A549 (cell line): Measurements from ENCODE around the gene SLC35F3. TPM values are rescaled to one million over a fixed set of nuclear protein-coding genes. Genes with fewer than 3 reads are reported as not detected.

Experiments used
- ATAC-seq, 2 experiments: fragments of 200-7000 bp in 1 of 2; fragments of >200 bp in 1 of 2; cut with Nextera tagmentation in 1 of 2; cut with Tn5 transposase in 1 of 2; 3 replicates each; pipeline versions ENCODE4 v1.8.0 to v1.9.1; 2018 to 2020; ENCODE audit warnings: mild to moderate bottlenecking in 1 of 2, moderate library complexity in 1 of 2
- CTCF ChIA-PET: fragments of 300-600 bp; sonication (Branson Sonifier 250); formaldehyde crosslinking; extraction: SDS; loops from one replicate; lab custom pipeline; 2021; ENCODE audit warnings: antibody characterized with exemption, inconsistent platforms; lab: Yijun Ruan, JAX
- POLR2A ChIA-PET: fragments of 350-600 bp; formaldehyde crosslinking; extraction: SDS; loops from one replicate; lab custom pipeline; 2021; ENCODE audit warnings: antibody characterized with exemption, inconsistent platforms; lab: Yijun Ruan, JAX
- DNase-seq, 2 experiments: peaks; one replicate each; pipeline versions ENCODE4 v3.0.0 to v3.0.0-alpha.2; 2011 to 2016; ENCODE audit warnings: low read depth in 1 of 2, low spot score in 1 of 2
- FAIRE-seq: peaks from 2 replicates; lab custom pipeline; 2011; peaks lifted over from hg19 to GRCh38; lab: Jason Lieb, UNC
- H3K27ac ChIP-seq, 2 experiments: fragments of >200 bp; sonication (Bioruptor Twin); formaldehyde crosslinking; 3 replicates each; pipeline ENCODE4 v1.5.1; 2016 to 2017
- H3K4me1 ChIP-seq: fragments of >200 bp; sonication (Bioruptor Twin); formaldehyde crosslinking; 3 replicates; pipeline ENCODE4 v1.6.1; 2016
- H3K4me2 ChIP-seq: fragments of >200 bp; sonication (Bioruptor Twin); formaldehyde crosslinking; 3 replicates; pipeline ENCODE4 v1.6.1; 2016
- H3K4me3 ChIP-seq: fragments of >200 bp; sonication (Bioruptor Twin); formaldehyde crosslinking; 3 replicates; pipeline ENCODE4 v1.5.1; 2016
- H3K9me3 ChIP-seq: fragments of >200 bp; sonication (Bioruptor Twin); formaldehyde crosslinking; 3 replicates; pipeline ENCODE4 v1.6.1; 2016
- CBX2 ChIP-seq: fragments of 200-600 bp; sonication (generic); IDR thresholded peaks from 2 replicates; pipeline ENCODE4 v1.6.1; 2016; ENCODE audit warnings: low read depth, mild to moderate bottlenecking, borderline replicate concordance
- CHD4 ChIP-seq: fragments of 200-600 bp; sonication (generic); IDR thresholded peaks from 2 replicates; pipeline ENCODE4 v1.6.1; 2016; ENCODE audit warnings: antibody characterized with exemption, mild to moderate bottlenecking, borderline replicate concordance
- HDAC2 ChIP-seq: fragments of 200-600 bp; sonication (generic); IDR thresholded peaks from 2 replicates; pipeline ENCODE4 v1.6.1; 2016
- HEYL ChIP-seq: fragments of 250-450 bp; sonication (Bioruptor Pico); IDR thresholded peaks from 2 replicates; pipeline ENCODE4 v1.8.0; 2021; ENCODE audit warnings: mild to moderate bottlenecking, moderate library complexity
- HOXB13 ChIP-seq: fragments of 250-450 bp; sonication (Bioruptor Pico); IDR thresholded peaks from 2 replicates; pipeline ENCODE4 v1.5.0; 2020; ENCODE audit warnings: low read depth, mild to moderate bottlenecking, moderate library complexity
- HOXB5 ChIP-seq: fragments of 250-450 bp; sonication (Bioruptor Pico); IDR thresholded peaks from 2 replicates; pipeline ENCODE4 v1.5.0; 2020; ENCODE audit warnings: mild to moderate bottlenecking, moderate library complexity
- KDM5A ChIP-seq: fragments of 200-600 bp; sonication (generic); IDR thresholded peaks from 2 replicates; pipeline ENCODE4 v1.6.1; 2016; ENCODE audit warnings: antibody characterized with exemption, mild to moderate bottlenecking
- MAFK ChIP-seq: fragments of 450-650 bp; IDR thresholded peaks from 2 replicates; pipeline ENCODE4 v1.6.1; 2014; ENCODE audit not compliant: partially characterized antibody
- NR3C1 ChIP-seq: fragments of >200 bp; sonication (Bioruptor Twin); formaldehyde crosslinking; IDR thresholded peaks from 3 replicates; pipeline ENCODE4 v1.6.1; 2017
- PHF8 ChIP-seq: fragments of 200-600 bp; sonication (generic); IDR thresholded peaks from 2 replicates; pipeline ENCODE4 v1.6.1; 2016; ENCODE audit warnings: low read depth, mild to moderate bottlenecking, antibody characterized with exemption, moderate library complexity, borderline replicate concordance
- POLR2A ChIP-seq: IDR thresholded peaks from 2 replicates; pipeline ENCODE4 v1.6.1; 2012; ENCODE audit warnings: mild to moderate bottlenecking, low read length
- POLR2AphosphoS2 ChIP-seq: conservative IDR thresholded peaks from 2 replicates; pipeline ENCODE4 v1.6.1; 2012; ENCODE audit warnings: low read length, improper control_type of control experiment, inconsistent platforms
- RCOR1 ChIP-seq: fragments of 150-350 bp; IDR thresholded peaks from 2 replicates; pipeline ENCODE4 v1.6.1; 2014; ENCODE audit warnings: antibody characterized with exemption, low read length, low read depth
- RNF2 ChIP-seq: fragments of 200-600 bp; sonication (generic); IDR thresholded peaks from 2 replicates; pipeline ENCODE4 v1.6.1; 2016; ENCODE audit warnings: low read depth, mild to moderate bottlenecking, antibody characterized with exemption, moderate library complexity, borderline replicate concordance
- SMC3 ChIP-seq: fragments of >200 bp; sonication (Bioruptor Twin); formaldehyde crosslinking; IDR thresholded peaks from 3 replicates; pipeline ENCODE4 v1.6.1; 2018; ENCODE audit warnings: inconsistent platforms
- TFCP2L1 ChIP-seq: fragments of 250-450 bp; sonication (Bioruptor Pico); IDR thresholded peaks from 2 replicates; pipeline ENCODE4 v1.5.0; 2021; ENCODE audit warnings: mild to moderate bottlenecking
- ZNF302 ChIP-seq: fragments of 250-450 bp; sonication (Bioruptor Pico); IDR thresholded peaks from 2 replicates; pipeline ENCODE4 v1.9.0; 2021; ENCODE audit warnings: inconsistent platforms, mild to moderate bottlenecking, moderate library complexity
- ZSCAN20 ChIP-seq: fragments of 250-450 bp; sonication (Bioruptor Pico); IDR thresholded peaks from 2 replicates; pipeline ENCODE4 v1.8.0; 2022; ENCODE audit warnings: mild to moderate bottlenecking, moderate library complexity
- WGBS: methylation state at CpG from one replicate; pipeline ENCODE4 v1.1.6; 2017; ENCODE audit errors: missing lambda C conversion rate; 5-methylcytosine and 5-hydroxymethylcytosine counted together
- polyA plus RNA-seq, 4 experiments: library from polyadenylated mRNA; depleted of rRNA in 3 of 4; stranded (reverse); fragments of >200 nt; fragmentation: RNase III in 1 of 4; extraction: RNeasy Plus Mini Kit Qiagen cat#74134 plus additional on column Dnase treatment in 1 of 4; gene quantifications; 2 replicates in 3 of 4; 3 replicates in 1 of 4; pipeline ENCODE4 v1.2.3, GENCODE V29; 2011 to 2017
- TF ChIP-seq, protein P1 (sequence below): fragments of 250-450 bp; sonication (Bioruptor Pico); IDR thresholded peaks from 2 replicates; pipeline ENCODE4 v1.5.0; 2021; ENCODE audit warnings: mild to moderate bottlenecking, moderate library complexity, borderline replicate concordance
- TF ChIP-seq, protein P2 (sequence below): fragments of >200 bp; sonication (Bioruptor Twin); formaldehyde crosslinking; IDR thresholded peaks from 3 replicates; pipeline ENCODE4 v1.5.1; 2016
- TF ChIP-seq, protein P3 (sequence below): fragments of 250-450 bp; sonication (Bioruptor Pico); IDR thresholded peaks from 2 replicates; pipeline ENCODE4 v1.5.0; 2020; ENCODE audit warnings: low read depth, mild to moderate bottlenecking, moderate library complexity

Gene SLC35F3
- polyA plus RNA-seq, 2 of the 4 experiments (the other 2 are of a cell fraction), result 5.5 to 7.8 TPM

DNA sequence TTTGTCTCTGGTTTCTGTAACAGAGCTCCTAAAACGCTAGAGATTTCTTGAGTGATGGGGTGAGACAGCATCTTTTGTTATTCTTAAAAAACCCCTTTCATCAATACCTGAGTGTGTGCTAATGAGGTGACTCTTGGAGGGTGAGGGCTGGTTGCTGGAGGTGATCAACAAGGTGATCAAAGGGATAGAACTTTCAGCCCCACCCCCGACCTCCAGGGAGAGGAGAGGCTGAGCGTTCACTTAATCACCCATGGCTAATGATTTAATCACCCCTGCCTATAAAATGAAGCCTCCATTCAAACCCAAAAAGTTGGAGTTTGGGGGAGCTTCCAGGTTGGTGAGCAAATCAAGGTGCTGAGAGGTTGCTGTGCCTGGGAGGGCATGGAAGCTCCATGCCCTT, 175.4 kb downstream of the SLC35F3 start:
- H3K4me2 ChIP-seq, result no peak overlapping the region
- TF ChIP-seq ZNF302 (CRISPR knock-in tag), result no peak
- TF ChIP-seq, all 56 proteins: peak for 0
- FAIRE-seq (no peak), DNase-seq (no peak), ATAC-seq (no peak)
- no peak overlapping the region for H3K4me3 ChIP-seq
- no peaks in the 10 kb centered on the region for H3K4me1 ChIP-seq
- WGBS, result 45% methylated on average over 3 of the region's 3 CpGs
- no peak overlapping the region for H3K27ac ChIP-seq
- no peaks in the 10 kb centered on the region for H3K9me3 ChIP-seq
- POLR2A ChIA-PET, result no interaction called here
- CTCF ChIA-PET, result interaction anchor here (0.8 to 1.6 kb wide), 3 partner anchors 13 to 20 kb away, joined by 3 to 8 read pairs (median 3); no protein-coding TSS in a partner anchor

DNA sequence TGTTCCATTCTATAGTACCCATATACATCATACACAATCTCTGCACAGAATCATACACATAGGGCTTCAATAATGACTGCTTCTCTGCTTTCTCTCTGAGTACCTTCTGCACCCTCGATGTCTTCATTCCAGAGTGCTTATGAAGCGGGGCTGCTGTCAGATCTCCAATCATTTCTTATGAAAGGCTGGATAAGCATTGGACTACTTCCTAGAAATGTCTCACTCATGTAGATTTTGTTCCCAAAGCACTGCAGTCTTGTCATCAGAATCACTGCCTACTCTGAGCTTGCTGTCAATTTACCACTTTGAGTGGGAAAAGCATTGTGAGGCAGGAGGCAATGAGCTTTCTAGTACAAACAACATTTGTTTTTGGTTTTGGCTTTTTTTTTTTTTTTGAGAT, 179.0 kb downstream of the SLC35F3 start:
- no peaks in the 10 kb centered on the region for H3K4me1 ChIP-seq
- ChIA-PET CTCF (no interaction called here), POLR2A (no interaction called here)
- 88% methylated on average over 2 of the region's 2 CpGs for WGBS
- no peak overlapping the region for H3K27ac ChIP-seq
- ATAC-seq (no peak), FAIRE-seq (no peak), DNase-seq (no peak)
- no peaks in the 10 kb centered on the region for H3K9me3 ChIP-seq
- TF ChIP-seq MAFK (no peak), HDAC2 (no peak), CBX2 (no peak), ZSCAN20 (CRISPR knock-in tag) (no peak), HOXB5 (no peak), POLR2AphosphoS2 (no peak)
- TF ChIP-seq, protein P1, sequence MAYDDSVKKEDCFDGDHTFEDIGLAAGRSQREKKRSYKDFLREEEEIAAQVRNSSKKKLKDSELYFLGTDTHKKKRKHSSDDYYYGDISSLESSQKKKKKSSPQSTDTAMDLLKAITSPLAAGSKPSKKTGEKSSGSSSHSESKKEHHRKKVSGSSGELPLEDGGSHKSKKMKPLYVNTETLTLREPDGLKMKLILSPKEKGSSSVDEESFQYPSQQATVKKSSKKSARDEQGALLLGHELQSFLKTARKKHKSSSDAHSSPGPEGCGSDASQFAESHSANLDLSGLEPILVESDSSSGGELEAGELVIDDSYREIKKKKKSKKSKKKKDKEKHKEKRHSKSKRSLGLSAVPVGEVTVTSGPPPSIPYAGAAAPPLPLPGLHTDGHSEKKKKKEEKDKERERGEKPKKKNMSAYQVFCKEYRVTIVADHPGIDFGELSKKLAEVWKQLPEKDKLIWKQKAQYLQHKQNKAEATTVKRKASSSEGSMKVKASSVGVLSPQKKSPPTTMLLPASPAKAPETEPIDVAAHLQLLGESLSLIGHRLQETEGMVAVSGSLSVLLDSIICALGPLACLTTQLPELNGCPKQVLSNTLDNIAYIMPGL (CRISPR knock-in tag), result no peak
- H3K4me3 ChIP-seq, result no peak overlapping the region
- no peak overlapping the region for H3K4me2 ChIP-seq

DNA sequence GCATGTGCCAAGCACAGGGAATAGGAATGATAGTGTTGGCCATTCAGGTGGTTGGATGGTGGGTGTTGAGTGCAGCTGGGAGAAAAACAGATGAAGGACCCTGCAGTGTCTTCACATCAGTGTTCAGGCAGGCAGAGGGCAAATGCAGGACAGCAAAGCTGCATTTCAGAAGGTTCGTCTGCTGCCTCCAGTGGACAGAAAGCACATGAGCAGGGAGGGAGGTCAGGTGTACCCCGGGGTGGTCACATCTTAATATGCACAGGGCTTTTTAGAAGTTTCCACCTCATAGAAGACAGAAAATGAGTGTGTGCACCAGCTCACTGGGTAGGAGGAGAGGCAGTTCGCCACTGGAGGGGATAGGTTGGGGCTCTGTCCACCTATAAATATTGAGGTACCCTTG, 184.9 kb downstream of the SLC35F3 start:
- Histone ChIP-seq H3K4me2 (no peak overlapping the region), H3K4me1 (0 out of 3 replicates have a peak, but pooled peaks cover 3% of the 10 kb centered on the region), H3K4me3 (no peak overlapping the region), H3K9me3 (peaks cover 3% of the 10 kb centered on the region; the same call in 1 of the 3 replicates), H3K27ac (no peak overlapping the region)
- ChIA-PET POLR2A (no interaction called here), CTCF (interaction anchor here (1.0 kb wide), 2 partner anchors 23 to 162 kb away, joined by 3 to 4 read pairs; no protein-coding TSS in a partner anchor)
- ATAC-seq (peak in 1 of 2 experiments; percentile 63; a peak in 3 of 6 replicates), FAIRE-seq (no peak), DNase-seq (no peak)
- WGBS, result 69% methylated on average over 3 of the region's 3 CpGs
- TF ChIP-seq SMC3 (no peak), POLR2A (no peak)

DNA sequence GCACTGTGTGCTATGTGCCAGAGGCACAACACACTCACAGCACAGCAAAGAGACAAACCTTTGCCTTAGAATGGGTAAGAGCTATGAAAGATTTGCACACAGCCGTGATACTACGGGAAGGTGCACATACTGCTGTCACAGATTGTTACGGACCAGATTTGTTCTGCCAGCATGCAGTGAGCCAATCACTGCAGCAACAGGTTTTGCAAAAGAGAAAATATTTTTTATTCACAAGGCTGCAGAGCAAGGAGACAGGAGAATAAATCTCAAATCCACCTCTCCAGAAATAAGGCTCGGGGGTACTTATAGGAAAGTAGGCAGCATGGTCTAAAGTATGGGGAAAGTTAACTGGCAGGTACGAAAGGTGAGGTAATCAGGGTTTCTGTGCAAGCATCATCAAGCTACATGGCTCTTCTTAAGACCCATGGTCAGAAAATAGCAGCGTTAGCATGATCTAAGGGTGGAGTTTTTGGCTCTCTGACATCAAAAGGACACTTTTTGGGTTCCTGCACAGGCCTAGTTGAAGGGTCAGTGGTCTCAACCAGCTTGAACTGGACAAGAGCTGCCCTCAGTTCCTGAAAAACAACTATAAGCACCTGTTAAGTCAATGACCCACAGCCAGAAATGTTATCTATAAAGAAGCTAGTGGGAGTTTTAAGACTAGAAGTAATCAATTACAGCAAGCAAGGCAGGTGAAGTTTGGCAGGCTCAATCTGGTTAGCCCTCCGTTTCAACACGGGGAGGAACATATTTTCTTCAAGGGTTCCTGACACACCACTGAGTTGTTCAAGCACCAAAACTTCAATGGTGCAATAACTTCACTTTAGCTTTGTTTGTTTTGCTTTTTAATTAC, 186.0 kb downstream of the SLC35F3 start:
- 84% methylated on average over 8 of the region's 8 CpGs for WGBS
- Histone ChIP-seq H3K27ac (no peak overlapping the region), H3K9me3 (peaks cover 3% of the 10 kb centered on the region; the same call in 1 of the 3 replicates), H3K4me2 (no peak overlapping the region), H3K4me3 (no peak overlapping the region), H3K4me1 (0 out of 3 replicates have a peak, but pooled peaks cover 3% of the 10 kb centered on the region)
- ChIA-PET POLR2A (no interaction called here), CTCF (interaction anchor here (0.6 to 1.9 kb wide), 5 partner anchors 24 to 695 kb away, joined by 3 to 5 read pairs (median 3); no protein-coding TSS in a partner anchor)
- DNase-seq, result no peak
- no peak for FAIRE-seq
- TF ChIP-seq CHD4 (no peak), KDM5A (no peak), TFCP2L1 (CRISPR knock-in tag) (no peak), RNF2 (no peak), PHF8 (no peak), HEYL (CRISPR knock-in tag) (no peak), RCOR1 (no peak), HOXB13 (CRISPR knock-in tag) (no peak), NR3C1 (no peak)
- TF ChIP-seq, protein P2, sequence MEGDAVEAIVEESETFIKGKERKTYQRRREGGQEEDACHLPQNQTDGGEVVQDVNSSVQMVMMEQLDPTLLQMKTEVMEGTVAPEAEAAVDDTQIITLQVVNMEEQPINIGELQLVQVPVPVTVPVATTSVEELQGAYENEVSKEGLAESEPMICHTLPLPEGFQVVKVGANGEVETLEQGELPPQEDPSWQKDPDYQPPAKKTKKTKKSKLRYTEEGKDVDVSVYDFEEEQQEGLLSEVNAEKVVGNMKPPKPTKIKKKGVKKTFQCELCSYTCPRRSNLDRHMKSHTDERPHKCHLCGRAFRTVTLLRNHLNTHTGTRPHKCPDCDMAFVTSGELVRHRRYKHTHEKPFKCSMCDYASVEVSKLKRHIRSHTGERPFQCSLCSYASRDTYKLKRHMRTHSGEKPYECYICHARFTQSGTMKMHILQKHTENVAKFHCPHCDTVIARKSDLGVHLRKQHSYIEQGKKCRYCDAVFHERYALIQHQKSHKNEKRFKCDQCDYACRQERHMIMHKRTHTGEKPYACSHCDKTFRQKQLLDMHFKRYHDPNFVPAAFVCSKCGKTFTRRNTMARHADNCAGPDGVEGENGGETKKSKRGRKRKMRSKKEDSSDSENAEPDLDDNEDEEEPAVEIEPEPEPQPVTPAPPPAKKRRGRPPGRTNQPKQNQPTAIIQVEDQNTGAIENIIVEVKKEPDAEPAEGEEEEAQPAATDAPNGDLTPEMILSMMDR, result no peak
- TF ChIP-seq, protein P3, sequence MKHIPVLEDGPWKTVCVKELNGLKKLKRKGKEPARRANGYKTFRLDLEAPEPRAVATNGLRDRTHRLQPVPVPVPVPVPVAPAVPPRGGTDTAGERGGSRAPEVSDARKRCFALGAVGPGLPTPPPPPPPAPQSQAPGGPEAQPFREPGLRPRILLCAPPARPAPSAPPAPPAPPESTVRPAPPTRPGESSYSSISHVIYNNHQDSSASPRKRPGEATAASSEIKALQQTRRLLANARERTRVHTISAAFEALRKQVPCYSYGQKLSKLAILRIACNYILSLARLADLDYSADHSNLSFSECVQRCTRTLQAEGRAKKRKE (CRISPR knock-in tag), result no peak
- ATAC-seq, result no peak
